CD4-positive, alpha-beta T cell treated with Interferon alpha-2 for 1 hour (primary cell): ENCODE measurements around the gene FAM89A.

Experiments used
- DNase-seq, 2 donors: peaks; one replicate each; pipeline ENCODE4 v3.0.0-alpha.2; 2020 to 2022

The FAM89A gene

GRCh38 chr1:231040019-231040799, at the start of gene FAM89A:
TSS of gene FAM89A (minus strand) at chr1:231040254. CDS start at chr1:231040211, 43 bp downstream.
- DNase-seq, result peak; percentile 65 to 79

- no peak for DNase-seq
Observed at GRCh38 chr1:231084353-231084752, 44.3 kb upstream of the FAM89A start.

GRCh38 chr1:231079163-231079562, 39.1 kb upstream of the FAM89A start:
- no peak for DNase-seq

- no peak for DNase-seq
Observed at GRCh38 chr1:231078250-231078649, 38.2 kb upstream of the FAM89A start.

GRCh38 chr1:231076802-231077201, 36.7 kb upstream of the FAM89A start:
- no peak for DNase-seq

GRCh38 chr1:231075497-231075896, 35.4 kb upstream of the FAM89A start:
- DNase-seq, result no peak

- no peak for DNase-seq
Observed at GRCh38 chr1:231075020-231075419, 35.0 kb upstream of the FAM89A start.

GRCh38 chr1:231074046-231074445, 34.0 kb upstream of the FAM89A start:
- no peak for DNase-seq

GRCh38 chr1:231073331-231073730, 33.3 kb upstream of the FAM89A start:
- no peak for DNase-seq

GRCh38 chr1:231072502-231073094, 32.5 kb upstream of the FAM89A start:
- DNase-seq, result no peak

- no peak for DNase-seq
Observed at GRCh38 chr1:231072041-231072440, 32.0 kb upstream of the FAM89A start.

- no peak for DNase-seq
Observed at GRCh38 chr1:231070758-231071444, 30.8 kb upstream of the FAM89A start.

- DNase-seq, result no peak
Observed at GRCh38 chr1:231069333-231069732, 29.3 kb upstream of the FAM89A start.

GRCh38 chr1:231068762-231069161, 28.7 kb upstream of the FAM89A start:
- no peak for DNase-seq

- no peak for DNase-seq
Observed at GRCh38 chr1:231065510-231066241, 25.6 kb upstream of the FAM89A start.

- no peak for DNase-seq
Observed at GRCh38 chr1:231064418-231064817, 24.4 kb upstream of the FAM89A start.

GRCh38 chr1:231063331-231063730, 23.3 kb upstream of the FAM89A start:
- no peak for DNase-seq

GRCh38 chr1:231062500-231063270, 22.6 kb upstream of the FAM89A start:
- DNase-seq, result no peak

- no peak for DNase-seq
Observed at GRCh38 chr1:231059566-231060193, 19.6 kb upstream of the FAM89A start.

- no peak for DNase-seq
Observed at GRCh38 chr1:231058416-231059109, 18.5 kb upstream of the FAM89A start.

- no peak for DNase-seq
Observed at GRCh38 chr1:231057410-231057809, 17.4 kb upstream of the FAM89A start.
